Daoy (cell line): ENCODE results near the gene TUT7. TPM values are rescaled to one million over a fixed set of nuclear protein-coding genes. Genes with fewer than 3 reads are reported as not detected.

Experiments
- DNase-seq: peaks from one replicate; pipeline ENCODE4 v3.0.0-alpha.2; 2015; ENCODE audit warnings: low read depth
- total RNA-seq: library from RNA; depleted of rRNA; stranded (reverse); fragments of >200 nt; shearing (Covaris generic); gene quantifications from 2 replicates; pipeline ENCODE4 v1.2.3, GENCODE V29; 2014; rRNA removed

TUT7 gene
- total RNA-seq, 1 experiment from 2014 or later: 17.4 TPM

DNA sequence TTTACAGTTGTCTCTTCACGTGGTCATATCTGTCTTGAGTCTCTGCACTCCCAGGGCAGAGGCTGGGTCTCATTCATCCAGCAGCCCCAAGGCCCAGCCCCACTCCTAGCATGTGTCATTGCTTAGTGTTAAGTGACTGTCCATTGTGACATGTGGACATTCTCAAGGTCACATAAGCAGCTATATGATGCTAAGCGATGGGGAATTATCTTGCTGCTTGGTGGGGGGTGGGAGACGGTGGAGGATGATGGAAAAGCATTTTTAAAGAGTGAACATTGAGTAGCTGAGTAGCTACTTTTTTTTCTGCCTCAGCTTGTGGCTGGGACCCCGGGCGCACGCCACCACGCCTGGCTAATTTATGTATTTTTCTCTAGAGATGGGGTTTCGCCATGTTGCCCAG, 94.7 kb downstream of the TUT7 start, which contains the start of gene C9orf153:
C9orf153 (minus strand) TSS at position 101 of the 400 bp plus-strand sequence. CDS start 30,054 bp downstream, outside the sequence.
- DNase-seq: no peak

DNA sequence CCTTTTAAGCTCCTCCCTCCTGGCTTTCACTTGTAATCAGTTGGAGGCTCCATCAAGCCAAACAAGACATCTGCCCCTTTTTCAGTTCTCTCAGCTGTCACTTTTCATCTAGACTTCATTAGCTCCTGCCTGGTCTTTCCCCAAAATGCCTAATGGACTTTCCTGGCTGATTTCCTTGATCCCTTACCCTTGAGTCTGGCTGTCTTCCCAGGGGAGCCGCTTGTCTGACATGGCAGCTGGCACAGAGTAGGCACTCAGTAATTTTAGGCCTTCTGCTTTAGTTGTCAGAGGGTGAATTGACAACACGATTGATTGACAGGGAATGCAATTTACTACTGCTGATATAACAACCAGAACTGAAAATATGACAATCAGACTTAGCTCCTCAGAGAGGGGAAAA, 96.8 kb downstream of the TUT7 start:
- DNase-seq: no peak

DNA sequence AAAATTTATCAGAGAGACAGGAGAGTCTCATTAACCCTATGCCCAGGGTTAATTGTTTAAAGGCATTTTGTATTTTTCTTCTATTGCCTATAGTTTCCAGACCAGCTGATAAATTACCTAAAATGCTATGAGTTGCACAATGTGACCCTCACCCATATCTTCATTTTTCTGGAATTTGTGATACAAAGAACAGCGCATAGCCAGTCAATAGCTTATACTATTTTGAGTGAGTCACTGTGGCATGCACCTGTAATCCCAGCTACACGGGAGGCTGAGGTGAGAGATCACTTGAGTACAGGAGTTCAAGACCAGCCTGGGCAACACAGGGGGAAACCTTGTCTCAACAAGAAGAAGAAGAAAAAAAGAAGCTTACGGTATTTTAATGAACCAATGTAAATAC, 97.6 kb downstream of the TUT7 start:
- DNase-seq: no peak

DNA sequence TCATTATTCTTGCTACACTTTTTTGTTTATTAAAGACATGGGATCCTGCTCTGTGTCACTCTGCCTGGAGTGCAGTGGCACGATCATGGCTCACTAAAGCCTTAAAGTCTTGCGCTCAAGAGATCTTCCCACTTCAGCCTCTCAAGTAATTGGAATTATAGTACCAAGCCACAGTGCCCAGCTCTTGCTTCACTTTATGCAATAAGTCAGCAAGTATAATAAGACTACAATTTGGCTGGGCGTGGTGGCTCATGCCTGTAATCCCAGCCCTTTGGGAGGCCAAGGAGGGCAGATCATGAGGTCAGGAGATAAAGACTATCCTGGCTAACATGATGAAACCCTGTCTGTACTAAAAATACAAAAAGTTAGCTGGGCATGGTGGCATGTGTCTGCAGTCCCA, 100.6 kb downstream of the TUT7 start:
- DNase-seq: no peak

DNA sequence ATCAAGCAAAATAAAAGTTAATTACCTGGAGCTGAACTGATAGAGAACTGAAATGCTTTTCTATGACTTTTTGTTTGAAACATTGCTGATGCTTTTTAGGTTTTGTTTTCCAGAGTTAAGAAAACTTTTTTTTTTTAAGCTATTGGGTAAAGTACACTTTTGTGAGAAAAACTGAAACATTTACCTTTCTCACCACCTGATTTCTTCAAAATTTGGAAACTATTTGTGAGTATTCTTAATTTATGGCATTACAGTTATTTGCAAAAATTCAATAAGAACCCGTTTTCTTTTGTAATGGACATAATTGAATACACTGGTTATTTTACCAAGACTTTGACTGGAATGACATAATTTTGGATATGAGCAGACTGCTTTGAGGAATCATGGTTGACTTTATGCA, 101.3 kb downstream of the TUT7 start:
- DNase-seq: no peak

DNA sequence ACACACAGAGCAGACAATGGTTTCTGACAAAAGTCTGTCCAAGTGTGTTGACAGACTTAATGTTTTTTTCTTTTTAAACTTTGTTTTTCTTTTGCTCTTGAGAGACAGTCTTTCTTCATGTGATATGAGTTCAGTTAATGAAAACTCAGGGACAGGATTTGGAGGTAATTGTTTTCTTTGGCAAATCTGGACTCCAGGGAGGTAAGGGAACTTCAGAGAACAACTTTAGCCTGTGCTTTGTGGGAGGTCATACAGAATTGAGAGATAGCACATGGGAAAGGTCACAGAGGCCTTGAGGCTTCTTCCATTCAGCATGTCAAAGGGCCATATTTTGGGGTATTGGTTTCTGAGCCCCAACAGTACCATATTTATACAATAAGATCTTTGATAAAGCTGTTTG, 104.1 kb downstream of the TUT7 start:
- no peak for DNase-seq

DNA sequence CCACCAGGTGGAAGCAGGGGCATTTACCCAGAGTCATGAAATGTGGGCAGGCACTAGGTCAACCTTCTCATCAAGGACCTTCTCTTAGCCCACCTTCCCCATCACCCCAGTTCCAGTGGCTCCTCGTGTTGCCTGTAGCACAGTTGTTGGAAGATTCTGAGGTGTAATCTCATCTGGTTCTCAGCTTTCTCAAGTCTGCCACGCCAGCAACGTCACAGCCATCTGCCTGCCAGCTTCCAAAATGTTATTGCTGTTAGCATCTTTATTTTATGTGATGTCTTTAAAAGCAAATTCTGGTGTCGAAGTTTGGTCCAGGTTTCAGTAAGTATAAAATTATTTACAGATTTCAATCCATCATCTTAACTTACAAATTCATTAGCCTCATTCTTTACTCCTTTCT, 105.5 kb downstream of the TUT7 start:
- DNase-seq: no peak

DNA sequence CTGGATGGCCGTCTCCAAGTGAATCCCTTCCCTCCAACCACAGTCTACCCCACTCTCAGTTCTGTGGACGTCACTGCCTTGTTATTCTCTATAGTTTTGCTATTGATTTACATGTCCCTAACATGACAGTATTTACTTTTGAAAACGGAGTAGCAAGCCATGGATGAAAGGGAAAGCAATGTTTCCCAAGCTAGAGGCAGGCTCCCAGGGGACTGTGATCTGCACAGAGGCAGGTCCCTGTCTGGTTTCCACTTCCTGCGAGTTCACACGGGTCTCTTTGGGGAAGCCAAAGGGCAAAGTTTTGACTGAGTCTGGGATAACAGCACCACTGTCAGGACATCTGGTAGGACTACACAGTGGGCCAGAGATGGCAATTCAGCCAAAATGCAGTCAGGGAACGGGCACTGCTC, 107.5 kb downstream of the TUT7 start:
- DNase-seq: no peak

DNA sequence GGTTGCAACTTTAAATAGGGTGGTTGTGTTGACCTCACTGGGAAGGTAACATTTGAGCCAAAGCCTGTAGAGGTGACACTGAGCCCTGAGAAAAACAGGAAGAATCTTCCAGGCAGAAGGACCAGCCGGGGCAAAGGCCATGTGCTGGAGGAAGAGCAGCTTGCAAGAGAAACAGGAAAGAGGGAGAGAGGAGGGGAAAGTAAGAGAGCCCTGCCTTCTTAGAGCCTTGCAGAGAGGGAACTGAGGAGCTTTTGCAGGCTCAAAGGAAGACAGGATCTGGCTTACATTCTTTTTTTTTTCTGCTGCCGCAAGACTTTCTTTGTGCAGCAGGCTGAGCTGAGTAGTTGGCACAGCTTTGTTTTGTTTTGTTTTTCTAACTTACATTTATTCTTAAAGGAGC, 112.1 kb downstream of the TUT7 start:
- no peak for DNase-seq

DNA sequence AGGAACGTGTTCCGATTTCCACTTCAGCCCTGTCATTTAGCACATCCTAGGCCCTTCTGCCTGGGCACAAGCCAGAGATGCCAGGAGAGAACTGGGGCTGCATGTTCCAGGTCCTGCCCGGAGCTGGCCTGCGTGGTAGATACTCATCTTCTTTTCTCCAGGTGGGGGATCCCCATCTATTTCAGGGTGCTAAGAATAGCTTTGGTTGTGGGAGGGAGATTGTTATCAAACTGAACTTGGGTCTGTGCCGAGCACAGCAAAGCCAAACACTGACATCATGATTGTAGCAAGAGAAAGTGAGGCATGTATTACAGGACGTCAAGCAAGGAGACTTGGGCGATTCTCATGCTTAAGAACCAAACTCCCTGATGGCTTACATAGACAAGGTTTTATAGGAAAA, 113.0 kb downstream of the TUT7 start:
- no peak for DNase-seq

DNA sequence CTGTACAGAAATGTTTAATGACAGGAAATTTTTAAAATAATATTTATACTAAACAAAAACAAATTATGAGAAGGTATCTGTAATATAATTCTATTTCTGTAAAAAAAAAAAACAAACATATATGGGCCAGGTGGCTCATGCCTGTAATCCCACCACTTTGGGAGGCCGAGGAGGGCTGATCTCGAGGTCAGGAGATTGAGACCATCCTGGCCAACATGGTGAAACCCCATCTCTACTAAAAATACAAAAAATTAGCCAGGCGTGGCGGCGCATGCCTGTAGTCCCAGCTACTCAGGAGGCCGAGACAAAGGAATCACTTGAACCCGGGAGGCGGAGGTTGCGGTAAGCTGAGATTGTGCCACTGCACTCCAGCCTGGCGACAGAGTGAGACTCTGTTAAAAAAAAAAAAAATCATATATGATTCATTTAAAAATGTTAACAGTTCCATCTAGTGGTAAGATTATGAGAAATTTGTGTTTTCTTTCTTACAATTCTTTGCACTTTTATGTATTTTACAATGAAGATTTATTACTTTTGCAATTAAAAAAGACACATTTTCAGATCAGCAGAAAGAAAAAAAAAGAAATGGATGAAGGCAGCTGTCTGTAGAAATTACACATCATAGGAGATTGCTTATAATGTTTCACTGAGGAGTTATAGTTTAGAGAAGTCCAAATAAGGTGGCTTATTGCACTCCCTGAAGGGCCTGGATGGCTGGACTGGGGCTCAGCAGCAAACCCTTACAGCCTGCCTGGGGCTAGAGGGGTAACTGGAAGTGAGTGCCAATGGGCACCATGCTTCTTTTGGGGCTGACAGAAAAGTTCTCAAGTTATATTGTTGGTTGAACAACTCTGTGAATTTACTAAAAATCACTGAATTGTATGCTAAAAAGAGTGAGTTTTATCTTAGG, 115.1 kb downstream of the TUT7 start:
- DNase-seq: peak; percentile 28

Other genes with a start within 250 kb of the TUT7 start
- gene C9orf153, start 94.8 kb downstream of the TUT7 start, total RNA-seq: not detected in 2 replicates
- gene ISCA1, start 71.9 kb downstream of the TUT7 start, total RNA-seq: 53.1 TPM in 2 replicates